K562 (cell line): ENCODE data around the gene PIANP. TPM values are rescaled to one million over a fixed set of nuclear protein-coding genes. Genes with fewer than 3 reads are reported as not detected.

Experiments used
- ARID2 ChIP-seq: fragments of 450-650 bp; IDR thresholded peaks from 2 replicates; pipeline ENCODE4 v1.6.1; 2017; ENCODE audit warnings: antibody characterized with exemption, mild to moderate bottlenecking
- ARNT ChIP-seq, 2 experiments: fragments of 450-650 bp; IDR thresholded peaks; 2 replicates each; pipeline ENCODE4 v1.6.1; 2016; ENCODE audit warnings: mild to moderate bottlenecking in 1 of 2
- ATF3 ChIP-seq, 2 experiments: fragments of 450-650 bp in 1 of 2; sonication (generic) in 1 of 2; formaldehyde crosslinking in 1 of 2; IDR thresholded peaks in 1 of 2; conservative IDR thresholded peaks in 1 of 2; 2 replicates each; pipeline versions ENCODE4 v1.6.1 to v1.8.1; 2016 to 2023; ENCODE audit warnings: mild to moderate bottlenecking in 2 of 2, moderate library complexity in 2 of 2, inconsistent platforms in 1 of 2, missing genetic modification reagents in 1 of 2
- C11orf30 ChIP-seq: fragments of 450-650 bp; IDR thresholded peaks from 2 replicates; pipeline ENCODE4 v1.6.1; 2016; ENCODE audit warnings: low read depth, mild to moderate bottlenecking
- CHD4 ChIP-seq: fragments of 200-600 bp; sonication (generic); IDR thresholded peaks from 3 replicates; pipeline ENCODE4 v1.6.1; 2012; ENCODE audit warnings: low read depth, mild to moderate bottlenecking, mixed read lengths, low read length, inconsistent platforms; ENCODE audit not compliant: insufficient read depth, insufficient replicate concordance, poor library complexity, severe bottlenecking
- ETV5 ChIP-seq: sonication (generic); formaldehyde crosslinking; IDR thresholded peaks from 2 replicates; pipeline ENCODE4 v1.4.0; 2020; ENCODE audit warnings: low read depth, mild to moderate bottlenecking, missing genetic modification reagents
- HMBOX1 ChIP-seq: sonication (generic); IDR thresholded peaks from 2 replicates; pipeline ENCODE4 v1.6.1; 2016
- HMG20B ChIP-seq: fragments of 250-450 bp; sonication (Bioruptor Pico); IDR thresholded peaks from 2 replicates; pipeline ENCODE4 v1.5.0; 2021; ENCODE audit warnings: mild to moderate bottlenecking
- HNRNPL ChIP-seq: fragments of 200-400 bp; formaldehyde crosslinking; IDR thresholded peaks from 2 replicates; pipeline ENCODE4 v1.6.1; 2017; ENCODE audit warnings: low read depth, mild to moderate bottlenecking, low read length
- MTF1 ChIP-seq: fragments of 250-450 bp; sonication (Bioruptor Pico); IDR thresholded peaks from 2 replicates; pipeline ENCODE4 v1.9.0; 2021; ENCODE audit warnings: moderate library complexity, mild to moderate bottlenecking, inconsistent platforms, borderline replicate concordance
- NCOA2 ChIP-seq, 2 experiments: fragments of 450-650 bp; IDR thresholded peaks; 2 replicates each; pipeline ENCODE4 v1.6.1; 2018; ENCODE audit warnings: mild to moderate bottlenecking in 2 of 2, moderate library complexity in 1 of 2; ENCODE audit not compliant: partially characterized antibody in 2 of 2
- NCOA6 ChIP-seq: fragments of 450-650 bp; IDR thresholded peaks from 2 replicates; pipeline ENCODE4 v1.6.1; 2017; ENCODE audit warnings: mild to moderate bottlenecking
- NFXL1 ChIP-seq: fragments of 450-650 bp; formaldehyde crosslinking; IDR thresholded peaks from 2 replicates; pipeline ENCODE4 v1.4.0; 2021; ENCODE audit warnings: mild to moderate bottlenecking
- NR2C2 ChIP-seq, 2 experiments: fragments of 200-800 bp in 1 of 2; sonication (Bioruptor generic) in 1 of 2; sonication (generic) in 1 of 2; formaldehyde crosslinking in 1 of 2; IDR thresholded peaks; 2 replicates each; pipeline versions ENCODE4 v1.6.1 to v1.8.0; 2016 to 2022; ENCODE audit warnings: mild to moderate bottlenecking in 1 of 2, missing compliant biosample characterization in 1 of 2, missing genetic modification characterization in 1 of 2, missing genetic modification reagents in 1 of 2
- OTX1 ChIP-seq: fragments of 450-650 bp; formaldehyde crosslinking; IDR thresholded peaks from 2 replicates; pipeline ENCODE4 v1.4.0; 2022; ENCODE audit warnings: mild to moderate bottlenecking
- PML ChIP-seq: IDR thresholded peaks from 2 replicates; pipeline ENCODE4 v1.6.1; 2012; ENCODE audit warnings: low read length, inconsistent platforms
- PRPF4 ChIP-seq: fragments of 200-400 bp; formaldehyde crosslinking; IDR thresholded peaks from one replicate; pipeline ENCODE4 v1.6.1; 2017; ENCODE audit warnings: low read length, low read depth, mild to moderate bottlenecking; ENCODE audit not compliant: insufficient read depth, poor library complexity, severe bottlenecking
- RBM17 ChIP-seq: fragments of 200-400 bp; formaldehyde crosslinking; IDR thresholded peaks from 2 replicates; pipeline ENCODE4 v1.6.1; 2017; ENCODE audit warnings: low read depth, mild to moderate bottlenecking, low read length, borderline replicate concordance
- RNF2 ChIP-seq: sonication (generic); IDR thresholded peaks from 2 replicates; pipeline ENCODE4 v1.6.1; 2016
- THRAP3 ChIP-seq: fragments of 450-650 bp; IDR thresholded peaks from 2 replicates; pipeline ENCODE4 v1.6.1; 2016; ENCODE audit warnings: mild to moderate bottlenecking, inconsistent platforms, borderline replicate concordance
- U2AF1 ChIP-seq: fragments of 200-400 bp; formaldehyde crosslinking; optimal IDR thresholded peaks from 2 replicates; pipeline ENCODE3; 2017; ENCODE audit warnings: mild to moderate bottlenecking, low read depth, low read length, moderate library complexity
- ZFX ChIP-seq: sonication (generic); formaldehyde crosslinking; IDR thresholded peaks from 2 replicates; pipeline ENCODE4 v1.8.0; 2022; ENCODE audit warnings: mild to moderate bottlenecking, missing genetic modification reagents, moderate library complexity
- ZNF12 ChIP-seq: sonication (generic); formaldehyde crosslinking; IDR thresholded peaks from 2 replicates; pipeline ENCODE4 v1.4.0; 2020; ENCODE audit warnings: mild to moderate bottlenecking, missing genetic modification reagents
- ZNF133 ChIP-seq: fragments of 250-450 bp; sonication (Bioruptor Pico); IDR thresholded peaks from 2 replicates; pipeline ENCODE4 v1.4.0; 2020; ENCODE audit warnings: mild to moderate bottlenecking
- ZNF398 ChIP-seq: fragments of 250-450 bp; sonication (Bioruptor Pico); IDR thresholded peaks from 2 replicates; pipeline ENCODE4 v1.8.0; 2021; ENCODE audit warnings: moderate library complexity, mild to moderate bottlenecking, inconsistent platforms
- polyA plus RNA-seq, 8 experiments: library from polyadenylated mRNA; depleted of rRNA in 4 of 8; stranded (reverse) in 5 of 8; unstranded in 3 of 8; fragments of >200 nt; fragmentation: Nextera tagmentation in 2 of 8; fragmentation: Illumina TruSeq in 1 of 8; extraction: Ambion mirVana in 2 of 8; extraction: Trizol in 1 of 8; gene quantifications; 2 replicates each; pipeline versions ENCODE4 v1.2.1 to v1.2.3, GENCODE V29; 2011 to 2014; ENCODE audit warnings: inconsistent platforms in 1 of 8, missing spikeins in 1 of 8
- total RNA-seq, 7 experiments: library from RNA; depleted of rRNA in 6 of 7; stranded (reverse); fragments of >200 nt in 6 of 7; fragmentation: Illumina TruSeq in 2 of 7; extraction: Trizol in 2 of 7; gene quantifications; 2 replicates each; pipeline versions ENCODE4 v1.2.1 to v1.2.3, GENCODE V29; 2011 to 2021; ENCODE audit warnings: low replicate concordance in 1 of 7

Gene PIANP
- total and polyA plus RNA-seq, 9 of the 15 experiments (the other 6 are each of a cell fraction or from before 2014, with no cell fraction given), result 0.07 TPM; not detected in 8

GRCh38 chr12:6688999-6689882 is 11.4 kb downstream of the PIANP start, which contains the start of gene ZNF384 (continued):
- TF ChIP-seq ZNF398 (no peak), ZFX (CRISPR knock-in tag) (peak; percentile 42; the same call in 1 of the 2 replicates), CHD4 (no peak), ETV5 (CRISPR knock-in tag) (peak; percentile 82), ATF3 (IDR thresholded peaks at IDR 0.05) (peak; percentile 55; the same call in 1 of the 2 replicates), ATF3 (CRISPR knock-in tag; conservative IDR thresholded peaks at IDR 0.05) (no peak), HMBOX1 (no peak), RBM17 (no peak), NFXL1 (CRISPR knock-in tag) (no peak), U2AF1 (no peak), NCOA6 (no peak), PML (peak; percentile 69), ARID2 (no peak), HNRNPL (0 out of 2 replicates have a peak, but pooled peaks have one; percentile 38), PRPF4 (no peak), THRAP3 (no peak; the same call in 1 of the 2 replicates), RNF2 (0 out of 2 replicates have a peak, but pooled peaks have one; percentile 32), ZNF133 (no peak), NCOA2 (IDR thresholded peaks at IDR 0.05; ENCODE audit: partially characterized antibody in 2 of 2) (no peak), C11orf30 (peak; percentile 87), ARNT (IDR thresholded peaks at IDR 0.05) (0 out of 4 replicates have a peak, but pooled peaks of 1 of the 2 experiments have one; percentile 18), ZNF12 (CRISPR knock-in tag) (no peak), NR2C2 (CRISPR knock-in tag; IDR thresholded peaks at IDR 0.05) (peak; percentile 97), NR2C2 (tag; IDR thresholded peaks at IDR 0.05) (peak; percentile 99), OTX1 (CRISPR knock-in tag) (no peak), HMG20B (no peak), MTF1 (CRISPR knock-in tag) (no peak)
